ENCODE measurements around the gene ATP8B4.

- TF ChIP-seq CTCF (IDR thresholded peaks at IDR 0.05) (no peak), POLR2A (IDR thresholded peaks at IDR 0.05) (no peak), POLR2AphosphoS5 (IDR thresholded peaks at IDR 0.05) (no peak)
Measured at GRCh38 chr15:49808341-49808740, 310.7 kb downstream of the ATP8B4 start.

Measured in prostate gland (tissue), 2 donors.